PC-3 (cell line): ENCODE results near the gene SHISA8. TPM values are rescaled to one million over a fixed set of nuclear protein-coding genes. Genes with fewer than 3 reads are reported as not detected.

Source experiments
- ATAC-seq: fragments of 200-7000 bp; cut with Tn5 transposase; 2 replicates; pipeline ENCODE4 v1.9.1; 2020; ENCODE audit warnings: mild to moderate bottlenecking, moderate library complexity
- BruUV-seq: library from RNA; stranded (reverse); fragments of 400-500 nt; replicated peaks from 2 replicates; lab custom pipeline; 2021; lab: Mats Ljungman, UMichigan
- CTCF ChIA-PET: fragments of 300-600 bp; sonication (Branson Sonifier 250); formaldehyde crosslinking; loops from one replicate; lab custom pipeline; 2022; ENCODE audit warnings: antibody characterized with exemption; lab: Charles Lee
- POLR2A ChIA-PET: fragments of 300-600 bp; sonication (Branson Sonifier 250); formaldehyde crosslinking; loops from one replicate; lab custom pipeline; 2022; ENCODE audit warnings: antibody characterized with exemption; ENCODE audit not compliant: unreplicated experiment; lab: Charles Lee
- DNase-seq: peaks from one replicate; pipeline ENCODE4 v3.0.0-alpha.2; 2015
- H2AFZ ChIP-seq: fragments of 300-600 bp; sonication (generic); 2 replicates; pipeline ENCODE4 v1.6.0; 2016; ENCODE audit warnings: antibody characterized with exemption, low read length
- H3F3A ChIP-seq: fragments of 300-600 bp; sonication (generic); one replicate; pipeline ENCODE4 v1.6.0; 2017; ENCODE audit warnings: antibody characterized with exemption, low read length, control low read depth, mild to moderate bottlenecking; ENCODE audit not compliant: unreplicated experiment
- H3K27ac ChIP-seq: fragments of 300-600 bp; sonication (generic); 2 replicates; pipeline ENCODE4 v1.5.1; 2016; ENCODE audit warnings: mild to moderate bottlenecking, low read length
- H3K27me3 ChIP-seq: fragments of 300-600 bp; sonication (generic); 2 replicates; pipeline ENCODE4 v1.6.1; 2016; ENCODE audit warnings: low read length, mixed read lengths
- H3K36me3 ChIP-seq: fragments of 300-600 bp; sonication (generic); 2 replicates; pipeline ENCODE4 v1.6.1; 2016; ENCODE audit warnings: low read depth, mixed run types, low read length, mixed read lengths
- H3K4me1 ChIP-seq: fragments of 300-600 bp; sonication (generic); 2 replicates; pipeline ENCODE4 v1.5.1; 2016; ENCODE audit warnings: low read length; ENCODE audit not compliant: insufficient read depth
- H3K4me2 ChIP-seq: fragments of 300-600 bp; sonication (generic); 2 replicates; pipeline ENCODE4 v1.6.0; 2016; ENCODE audit warnings: low read length
- H3K4me3 ChIP-seq: fragments of 300-600 bp; sonication (generic); 2 replicates; pipeline ENCODE4 v1.5.1; 2016; ENCODE audit warnings: mild to moderate bottlenecking, low read length, mixed read lengths
- H3K79me2 ChIP-seq: fragments of 300-600 bp; sonication (generic); 2 replicates; pipeline ENCODE4 v1.6.1; 2017; ENCODE audit warnings: low read length, mixed read lengths
- H3K9ac ChIP-seq: fragments of 300-600 bp; sonication (generic); 2 replicates; pipeline ENCODE4 v1.6.0; 2016; ENCODE audit warnings: mild to moderate bottlenecking, low read length
- H3K9me2 ChIP-seq: fragments of 300-600 bp; sonication (generic); replicated peaks from 2 replicates; pipeline ENCODE4 v1.6.1; 2016; ENCODE audit warnings: mixed run types, low read length, mixed read lengths
- H3K9me3 ChIP-seq: fragments of 300-600 bp; sonication (generic); 2 replicates; pipeline ENCODE4 v1.6.1; 2016; ENCODE audit warnings: low read length, mixed read lengths
- H4K20me1 ChIP-seq: fragments of 300-600 bp; sonication (generic); 2 replicates; pipeline ENCODE4 v1.6.1; 2016; ENCODE audit warnings: low read length, mixed read lengths
- EZH2 ChIP-seq: fragments of 300-600 bp; sonication (generic); IDR thresholded peaks from one replicate; pipeline ENCODE4 v1.6.1; 2017; ENCODE audit warnings: antibody characterized with exemption, mild to moderate bottlenecking, low read length; ENCODE audit not compliant: unreplicated experiment
- EZH2phosphoT487 ChIP-seq: fragments of 300-600 bp; sonication (generic); IDR thresholded peaks from 2 replicates; pipeline ENCODE4 v1.6.1; 2018; ENCODE audit warnings: mild to moderate bottlenecking, antibody characterized with exemption, low read length, borderline replicate concordance
- intact Hi-C: fragments of 100-400 bp; cut with micrococcal nuclease; formaldehyde crosslinking; loops from 2 replicates; pipeline ENCODE4 v1.9.0; 2023
- total RNA-seq: library from RNA; depleted of rRNA; stranded (reverse); fragments of >200 nt; gene quantifications from 2 replicates; pipeline ENCODE4 v1.2.3, GENCODE V29; 2014
- TF ChIP-seq, protein P1 (sequence below): fragments of 300-600 bp; sonication (generic); conservative IDR thresholded peaks from 2 replicates; pipeline ENCODE4 v1.5.1; 2017; ENCODE audit warnings: antibody characterized with exemption, low read depth, mild to moderate bottlenecking, low read length

SHISA8 gene
- total RNA-seq, 1 experiment from 2014 or later = not detected

DNA sequence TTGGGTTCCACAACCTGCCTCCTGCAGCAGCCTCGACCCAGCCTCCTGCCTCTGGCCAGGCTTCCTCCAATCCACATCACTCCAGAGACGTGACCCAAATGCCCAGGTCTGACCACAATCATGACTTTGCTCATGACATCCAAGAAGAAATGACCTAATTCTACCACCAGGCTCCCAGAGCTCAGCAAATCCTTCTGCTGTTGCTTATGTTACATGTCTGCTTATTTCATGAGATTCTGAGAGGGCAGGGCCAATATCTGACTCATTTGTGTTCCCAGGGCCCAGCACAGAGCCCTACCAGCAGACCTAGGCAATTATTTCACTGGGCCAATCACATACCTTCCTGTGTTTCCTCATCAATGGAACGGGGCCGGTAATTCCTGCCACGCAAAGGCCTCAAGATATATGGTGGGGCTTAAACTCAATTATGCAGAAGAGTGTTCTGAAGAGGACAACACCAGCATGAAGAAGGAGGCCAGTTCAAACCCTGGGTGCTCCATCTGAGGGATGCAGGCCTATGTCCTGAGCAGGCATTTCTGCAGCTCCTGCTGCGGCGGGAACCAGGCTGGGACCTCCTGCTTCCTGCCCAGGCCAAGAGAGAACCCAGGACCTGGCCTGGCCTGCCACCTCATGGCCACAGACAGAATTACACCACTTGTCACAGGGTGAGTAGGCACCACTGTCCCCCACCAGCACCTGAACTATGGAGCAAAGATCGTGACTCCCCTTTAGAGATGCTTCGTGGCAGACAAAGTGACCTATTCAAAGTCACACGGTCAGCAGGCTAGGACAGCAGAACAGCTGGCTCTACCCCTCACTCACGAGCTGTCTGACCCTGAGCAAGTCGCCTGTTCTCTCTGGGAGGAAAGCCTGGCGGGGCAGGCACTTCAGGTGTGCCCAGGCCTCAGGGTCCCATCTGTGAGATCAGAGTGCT is 26.2 kb upstream of the SHISA8 start:
- Histone ChIP-seq H3K9ac (no peak overlapping the region), H3F3A (no peaks in the 10 kb centered on the region), H4K20me1 (0 out of 2 replicates have a peak, but pooled peaks cover 3% of the 10 kb centered on the region), H3K27me3 (no peaks in the 10 kb centered on the region), H3K4me3 (no peak overlapping the region), H3K9me2 (no peaks in the 10 kb centered on the region), H3K4me2 (no peak overlapping the region), H3K9me3 (no peaks in the 10 kb centered on the region), H2AFZ (no peak overlapping the region), H3K36me3 (peaks cover 25% of the 10 kb centered on the region), H3K27ac (peak overlapping the region; percentile 31; the same call in 1 of the 2 replicates), H3K4me1 (peaks cover 11% of the 10 kb centered on the region), H3K79me2 (peaks cover 24% of the 10 kb centered on the region)
- CTCF ChIA-PET = interaction anchor here (0.5 to 2.0 kb wide), 8 partner anchors 15 to 503 kb away, joined by 3 to 8 read pairs (median 4); partner anchors contain the start of gene TNFRSF13C
- intact Hi-C loops = loop anchor here (1.0 to 2.0 kb wide), 3 partner anchors 119 to 244 kb away; no protein-coding TSS in a partner anchor
- peak; percentile 67 for DNase-seq
- TF ChIP-seq, protein P1, sequence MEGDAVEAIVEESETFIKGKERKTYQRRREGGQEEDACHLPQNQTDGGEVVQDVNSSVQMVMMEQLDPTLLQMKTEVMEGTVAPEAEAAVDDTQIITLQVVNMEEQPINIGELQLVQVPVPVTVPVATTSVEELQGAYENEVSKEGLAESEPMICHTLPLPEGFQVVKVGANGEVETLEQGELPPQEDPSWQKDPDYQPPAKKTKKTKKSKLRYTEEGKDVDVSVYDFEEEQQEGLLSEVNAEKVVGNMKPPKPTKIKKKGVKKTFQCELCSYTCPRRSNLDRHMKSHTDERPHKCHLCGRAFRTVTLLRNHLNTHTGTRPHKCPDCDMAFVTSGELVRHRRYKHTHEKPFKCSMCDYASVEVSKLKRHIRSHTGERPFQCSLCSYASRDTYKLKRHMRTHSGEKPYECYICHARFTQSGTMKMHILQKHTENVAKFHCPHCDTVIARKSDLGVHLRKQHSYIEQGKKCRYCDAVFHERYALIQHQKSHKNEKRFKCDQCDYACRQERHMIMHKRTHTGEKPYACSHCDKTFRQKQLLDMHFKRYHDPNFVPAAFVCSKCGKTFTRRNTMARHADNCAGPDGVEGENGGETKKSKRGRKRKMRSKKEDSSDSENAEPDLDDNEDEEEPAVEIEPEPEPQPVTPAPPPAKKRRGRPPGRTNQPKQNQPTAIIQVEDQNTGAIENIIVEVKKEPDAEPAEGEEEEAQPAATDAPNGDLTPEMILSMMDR = peak; percentile 75
- TF ChIP-seq EZH2 = no peak
- TF ChIP-seq EZH2phosphoT487 = no peak
- no TSS peak for BruUV-seq
- peak; percentile 76 for ATAC-seq
- POLR2A ChIA-PET = no interaction called here

- Histone ChIP-seq H3K4me2 (no peak overlapping the region), H4K20me1 (0 out of 2 replicates have a peak, but pooled peaks cover 3% of the 10 kb centered on the region), H3K79me2 (peaks cover 16% of the 10 kb centered on the region), H3K36me3 (peaks cover 25% of the 10 kb centered on the region), H3F3A (no peaks in the 10 kb centered on the region), H2AFZ (no peak overlapping the region), H3K4me1 (peaks cover 10% of the 10 kb centered on the region), H3K4me3 (no peak overlapping the region), H3K9me3 (no peaks in the 10 kb centered on the region), H3K27me3 (no peaks in the 10 kb centered on the region), H3K9me2 (no peaks in the 10 kb centered on the region), H3K9ac (no peak overlapping the region), H3K27ac (no peak overlapping the region)
- POLR2A ChIA-PET = no interaction called here
- BruUV-seq = no TSS peak
- TF ChIP-seq, protein P1 = no peak
- TF ChIP-seq EZH2phosphoT487 (no peak), EZH2 (no peak)
- intact Hi-C loops = loop anchor here (2.0 kb wide), 1 partner anchor 243 kb away; no protein-coding TSS in a partner anchor
- ATAC-seq (no peak), DNase-seq (no peak)
- CTCF ChIA-PET = interaction anchor here (0.6 to 2.0 kb wide), 6 partner anchors 14 to 273 kb away, joined by 3 to 8 read pairs (median 5); partner anchors contain the start of gene TNFRSF13C
Observed at GRCh38 chr22:41939981-41940831, 25.3 kb upstream of the SHISA8 start.
